Uterus (tissue), 4 donors: ENCODE measurements around the gene IL1R1. TPM values are rescaled to one million over a fixed set of nuclear protein-coding genes. Genes with fewer than 3 reads are reported as not detected.
A peak's percentile ranks its signal among the peaks of the same experiment; 100 is the strongest.

ENCODE experiments used
- DNase-seq, 2 donors: peaks; one replicate each; pipeline ENCODE4 v3.0.0-alpha.2; 2019 to 2020
- H3K27ac ChIP-seq, 2 donors: fragments of 200-600 bp; sonication (generic); 1 replicate in 1 of 2; 2 replicates in 1 of 2; pipeline ENCODE4 v1.5.1; 2016 to 2018
- H3K27me3 ChIP-seq, 2 donors: fragments of 200-600 bp; sonication (generic); one replicate each; pipeline ENCODE4 v1.5.1; 2018 to 2019; ENCODE audit warnings: control low read depth in 1 of 2
- H3K36me3 ChIP-seq, 2 donors: fragments of 200-600 bp; sonication (generic); one replicate each; pipeline ENCODE4 v1.5.1; 2019; ENCODE audit warnings: control low read depth in 1 of 2
- H3K4me1 ChIP-seq, 2 donors: fragments of 200-600 bp; sonication (generic); one replicate each; pipeline ENCODE4 v1.5.1; 2018 to 2019; ENCODE audit warnings: control low read depth in 1 of 2
- H3K4me3 ChIP-seq, 2 donors: fragments of 200-600 bp; sonication (generic); 1 replicate in 1 of 2; 2 replicates in 1 of 2; pipeline ENCODE4 v1.5.1; 2018 to 2019; ENCODE audit warnings: mild to moderate bottlenecking in 1 of 2
- H3K9me3 ChIP-seq, 2 donors: fragments of 200-600 bp; sonication (generic); one replicate each; pipeline ENCODE4 v1.5.1; 2019; ENCODE audit warnings: control low read depth in 1 of 2
- CTCF ChIP-seq, 4 experiments: fragments of 200-600 bp in 2 of 4; fragments of 450-650 bp in 2 of 4; sonication (generic) in 2 of 4; IDR thresholded peaks; one replicate each; pipeline ENCODE4 v1.5.1; 2016 to 2019; ENCODE audit warnings: antibody characterized with exemption in 4 of 4, mild to moderate bottlenecking in 2 of 4, moderate library complexity in 1 of 4
- POLR2A ChIP-seq, 2 donors: fragments of 450-650 bp; IDR thresholded peaks; one replicate each; pipeline ENCODE4 v1.6.1; 2016; ENCODE audit warnings: antibody characterized with exemption in 2 of 2, mild to moderate bottlenecking in 1 of 2, moderate library complexity in 1 of 2
- intact Hi-C: fragments of 100-400 bp; cut with DNase I; formaldehyde crosslinking; loops from one replicate; pipeline ENCODE4 v1.15.1; 2023; ENCODE audit warnings: low total_unique reads
- total RNA-seq, 4 donors: library from RNA; depleted of rRNA in 3 of 4; stranded (reverse); fragments of >200 nt in 3 of 4; gene quantifications; one replicate each; pipeline versions ENCODE4 v1.1.0 to v1.2.4, GENCODE V29; 2014 to 2023
- donor health status: DM: yes; HTN: yes; CAD: no.

IL1R1 gene
- total RNA-seq, 4 donors from 2014 or later = 43.8 to 94.9 (median 70.1) TPM

GRCh38 chr2:102154364-102154763, 11.8 kb downstream of the IL1R1 start:
- DNase-seq = no peak
- H3K27me3 ChIP-seq = no peaks in the 10 kb centered on the region
- H3K9me3 ChIP-seq = no peaks in the 10 kb centered on the region
- TF ChIP-seq POLR2A (IDR thresholded peaks at IDR 0.05) (no peak), CTCF (IDR thresholded peaks at IDR 0.05) (no peak)
- H3K36me3 ChIP-seq = no peaks in the 10 kb centered on the region
- H3K27ac ChIP-seq = peak overlapping the region; percentile 67 to 71
- intact Hi-C loops = no loop called here
- no peak overlapping the region for H3K4me3 ChIP-seq
- no peaks in the 10 kb centered on the region for H3K4me1 ChIP-seq

GRCh38 chr2:102154946-102155702, 12.6 kb downstream of the IL1R1 start:
- intact Hi-C loops = no loop called here
- no peaks in the 10 kb centered on the region for H3K4me1 ChIP-seq
- no peaks in the 10 kb centered on the region for H3K9me3 ChIP-seq
- DNase-seq = no peak
- peak overlapping the region; percentile 67 to 71 for H3K27ac ChIP-seq
- no peak for TF ChIP-seq POLR2A (IDR thresholded peaks at IDR 0.05)
- no peak for TF ChIP-seq CTCF (IDR thresholded peaks at IDR 0.05)
- H3K4me3 ChIP-seq = no peak overlapping the region
- H3K27me3 ChIP-seq = no peaks in the 10 kb centered on the region
- H3K36me3 ChIP-seq = no peaks in the 10 kb centered on the region

GRCh38 chr2:102155703-102156515, 13.4 kb downstream of the IL1R1 start:
- H3K36me3 ChIP-seq = no peaks in the 10 kb centered on the region
- no peaks in the 10 kb centered on the region for H3K4me1 ChIP-seq
- intact Hi-C loops = no loop called here
- no peak overlapping the region for H3K4me3 ChIP-seq
- DNase-seq = peak; percentile 56 to 78
- no peak for TF ChIP-seq CTCF (IDR thresholded peaks at IDR 0.05)
- peak overlapping the region; percentile 67 to 71 for H3K27ac ChIP-seq
- H3K9me3 ChIP-seq = no peaks in the 10 kb centered on the region
- H3K27me3 ChIP-seq = no peaks in the 10 kb centered on the region

GRCh38 chr2:102158011-102158755, 15.6 kb downstream of the IL1R1 start:
- Histone ChIP-seq H3K4me1 (no peaks in the 10 kb centered on the region), H3K4me3 (no peak overlapping the region), H3K9me3 (no peaks in the 10 kb centered on the region), H3K27me3 (no peaks in the 10 kb centered on the region), H3K27ac (peak overlapping the region in 1 of 2 donors; percentile 32), H3K36me3 (no peaks in the 10 kb centered on the region)
- TF ChIP-seq POLR2A (IDR thresholded peaks at IDR 0.05) = no peak
- no peak for TF ChIP-seq CTCF (IDR thresholded peaks at IDR 0.05)
- intact Hi-C loops = no loop called here
- DNase-seq = no peak
